ENCODE data around the gene IDH1.

DNA sequence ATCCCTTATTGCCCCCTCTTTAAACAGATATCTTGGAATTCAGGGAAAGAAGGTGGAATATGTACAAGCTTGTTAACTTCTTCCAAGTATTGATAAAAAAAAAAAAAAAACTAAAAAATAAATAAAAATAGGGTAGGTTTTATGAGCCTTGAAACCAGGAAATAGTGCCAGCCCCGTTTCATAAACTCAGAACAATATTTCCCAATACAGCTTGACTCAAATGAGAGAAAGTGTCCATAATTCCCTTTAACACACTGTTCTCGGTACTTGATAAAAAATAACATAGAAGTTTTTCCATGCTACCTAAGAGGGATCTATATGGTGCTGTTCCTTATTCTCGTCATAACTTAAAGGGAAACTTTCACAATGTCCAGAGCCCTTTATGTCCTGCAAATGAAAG, 47.1 kb downstream of the IDH1 start:
- TF ChIP-seq, protein P1, sequence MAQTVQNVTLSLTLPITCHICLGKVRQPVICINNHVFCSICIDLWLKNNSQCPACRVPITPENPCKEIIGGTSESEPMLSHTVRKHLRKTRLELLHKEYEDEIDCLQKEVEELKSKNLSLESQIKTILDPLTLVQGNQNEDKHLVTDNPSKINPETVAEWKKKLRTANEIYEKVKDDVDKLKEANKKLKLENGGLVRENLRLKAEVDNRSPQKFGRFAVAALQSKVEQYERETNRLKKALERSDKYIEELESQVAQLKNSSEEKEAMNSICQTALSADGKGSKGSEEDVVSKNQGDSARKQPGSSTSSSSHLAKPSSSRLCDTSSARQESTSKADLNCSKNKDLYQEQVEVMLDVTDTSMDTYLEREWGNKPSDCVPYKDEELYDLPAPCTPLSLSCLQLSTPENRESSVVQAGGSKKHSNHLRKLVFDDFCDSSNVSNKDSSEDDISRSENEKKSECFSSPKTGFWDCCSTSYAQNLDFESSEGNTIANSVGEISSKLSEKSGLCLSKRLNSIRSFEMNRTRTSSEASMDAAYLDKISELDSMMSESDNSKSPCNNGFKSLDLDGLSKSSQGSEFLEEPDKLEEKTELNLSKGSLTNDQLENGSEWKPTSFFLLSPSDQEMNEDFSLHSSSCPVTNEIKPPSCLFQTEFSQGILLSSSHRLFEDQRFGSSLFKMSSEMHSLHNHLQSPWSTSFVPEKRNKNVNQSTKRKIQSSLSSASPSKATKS (CRISPR knock-in tag; IDR thresholded peaks at IDR 0.05) = no peak
- TF ChIP-seq FOXJ3 (CRISPR knock-in tag; IDR thresholded peaks at IDR 0.05; ENCODE audit: borderline replicate concordance) (no peak), ZNF747 (CRISPR knock-in tag; IDR thresholded peaks at IDR 0.05; ENCODE audit: borderline replicate concordance) (no peak), KMT2B (CRISPR knock-in tag; IDR thresholded peaks at IDR 0.05) (no peak), KDM1A (CRISPR knock-in tag; IDR thresholded peaks at IDR 0.05) (no peak), REL (CRISPR knock-in tag; conservative IDR thresholded peaks at IDR 0.05) (no peak), ZSCAN20 (CRISPR knock-in tag; IDR thresholded peaks at IDR 0.05; ENCODE audit: borderline replicate concordance) (no peak)
- TF ChIP-seq, protein P2, sequence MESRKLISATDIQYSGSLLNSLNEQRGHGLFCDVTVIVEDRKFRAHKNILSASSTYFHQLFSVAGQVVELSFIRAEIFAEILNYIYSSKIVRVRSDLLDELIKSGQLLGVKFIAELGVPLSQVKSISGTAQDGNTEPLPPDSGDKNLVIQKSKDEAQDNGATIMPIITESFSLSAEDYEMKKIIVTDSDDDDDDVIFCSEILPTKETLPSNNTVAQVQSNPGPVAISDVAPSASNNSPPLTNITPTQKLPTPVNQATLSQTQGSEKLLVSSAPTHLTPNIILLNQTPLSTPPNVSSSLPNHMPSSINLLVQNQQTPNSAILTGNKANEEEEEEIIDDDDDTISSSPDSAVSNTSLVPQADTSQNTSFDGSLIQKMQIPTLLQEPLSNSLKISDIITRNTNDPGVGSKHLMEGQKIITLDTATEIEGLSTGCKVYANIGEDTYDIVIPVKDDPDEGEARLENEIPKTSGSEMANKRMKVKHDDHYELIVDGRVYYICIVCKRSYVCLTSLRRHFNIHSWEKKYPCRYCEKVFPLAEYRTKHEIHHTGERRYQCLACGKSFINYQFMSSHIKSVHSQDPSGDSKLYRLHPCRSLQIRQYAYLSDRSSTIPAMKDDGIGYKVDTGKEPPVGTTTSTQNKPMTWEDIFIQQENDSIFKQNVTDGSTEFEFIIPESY (CRISPR knock-in tag; IDR thresholded peaks at IDR 0.05) = no peak
- TF ChIP-seq, protein P3, sequence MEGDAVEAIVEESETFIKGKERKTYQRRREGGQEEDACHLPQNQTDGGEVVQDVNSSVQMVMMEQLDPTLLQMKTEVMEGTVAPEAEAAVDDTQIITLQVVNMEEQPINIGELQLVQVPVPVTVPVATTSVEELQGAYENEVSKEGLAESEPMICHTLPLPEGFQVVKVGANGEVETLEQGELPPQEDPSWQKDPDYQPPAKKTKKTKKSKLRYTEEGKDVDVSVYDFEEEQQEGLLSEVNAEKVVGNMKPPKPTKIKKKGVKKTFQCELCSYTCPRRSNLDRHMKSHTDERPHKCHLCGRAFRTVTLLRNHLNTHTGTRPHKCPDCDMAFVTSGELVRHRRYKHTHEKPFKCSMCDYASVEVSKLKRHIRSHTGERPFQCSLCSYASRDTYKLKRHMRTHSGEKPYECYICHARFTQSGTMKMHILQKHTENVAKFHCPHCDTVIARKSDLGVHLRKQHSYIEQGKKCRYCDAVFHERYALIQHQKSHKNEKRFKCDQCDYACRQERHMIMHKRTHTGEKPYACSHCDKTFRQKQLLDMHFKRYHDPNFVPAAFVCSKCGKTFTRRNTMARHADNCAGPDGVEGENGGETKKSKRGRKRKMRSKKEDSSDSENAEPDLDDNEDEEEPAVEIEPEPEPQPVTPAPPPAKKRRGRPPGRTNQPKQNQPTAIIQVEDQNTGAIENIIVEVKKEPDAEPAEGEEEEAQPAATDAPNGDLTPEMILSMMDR (CRISPR knock-in tag; IDR thresholded peaks at IDR 0.05) = no peak
